Effector CD4-positive, alpha-beta T cell (primary cell): ENCODE measurements around the gene ANKRD40.

Experiments
- DNase-seq: peaks from one replicate; pipeline ENCODE4 v3.0.0-alpha.2; 2020

ANKRD40 gene

GRCh38 chr17:50668025-50668837 is 39.5 kb downstream of the ANKRD40 start:
- no peak for DNase-seq

GRCh38 chr17:50667259-50668024 is 40.3 kb downstream of the ANKRD40 start:
- no peak for DNase-seq

- DNase-seq, result no peak
Observed at GRCh38 chr17:50666316-50666715, 41.4 kb downstream of the ANKRD40 start.

- DNase-seq, result no peak
Observed at GRCh38 chr17:50665838-50666237, 41.9 kb downstream of the ANKRD40 start.

- DNase-seq, result no peak
Observed at GRCh38 chr17:50664788-50665458, 42.8 kb downstream of the ANKRD40 start.

- DNase-seq, result no peak
Observed at GRCh38 chr17:50663812-50664374, 43.8 kb downstream of the ANKRD40 start.

- DNase-seq, result no peak
Observed at GRCh38 chr17:50662632-50663225, 45.0 kb downstream of the ANKRD40 start.

- DNase-seq, result no peak
Observed at GRCh38 chr17:50661795-50662391, 45.8 kb downstream of the ANKRD40 start.

- DNase-seq, result no peak
Observed at GRCh38 chr17:50661348-50661747, 46.4 kb downstream of the ANKRD40 start.

GRCh38 chr17:50660887-50661345 is 46.8 kb downstream of the ANKRD40 start:
- no peak for DNase-seq

GRCh38 chr17:50660042-50660886 is 47.5 kb downstream of the ANKRD40 start:
- no peak for DNase-seq

- no peak for DNase-seq
Observed at GRCh38 chr17:50659179-50659578, 48.5 kb downstream of the ANKRD40 start.

GRCh38 chr17:50658616-50659015 is 49.1 kb downstream of the ANKRD40 start:
- DNase-seq, result no peak

GRCh38 chr17:50657627-50658026 is 50.1 kb downstream of the ANKRD40 start:
- no peak for DNase-seq

- no peak for DNase-seq
Observed at GRCh38 chr17:50657054-50657453, 50.7 kb downstream of the ANKRD40 start.

- DNase-seq, result no peak
Observed at GRCh38 chr17:50656509-50656908, 51.2 kb downstream of the ANKRD40 start.

GRCh38 chr17:50653738-50654137 is 54.0 kb downstream of the ANKRD40 start:
- no peak for DNase-seq

GRCh38 chr17:50651661-50652060 is 56.1 kb downstream of the ANKRD40 start:
- DNase-seq, result no peak

- no peak for DNase-seq
Observed at GRCh38 chr17:50649042-50649908, 58.4 kb downstream of the ANKRD40 start.

GRCh38 chr17:50647187-50647586 is 60.5 kb downstream of the ANKRD40 start:
- DNase-seq, result no peak
